Mucosa of descending colon (tissue), 3 donors: ENCODE measurements around the gene COBL. TPM values are rescaled to one million over a fixed set of nuclear protein-coding genes. Genes with fewer than 3 reads are reported as not detected.

Source experiments
- ATAC-seq: fragments of 200-7000 bp; cut with Tn5 transposase; one replicate; pipeline ENCODE4 v1.9.1; 2020; ENCODE audit warnings: mild to moderate bottlenecking, moderate library complexity
- DNase-seq, 3 donors: peaks; one replicate each; pipeline ENCODE4 v3.0.0-alpha.2; 2020
- H3K36me3 ChIP-seq: fragments of 200-600 bp; one replicate; pipeline ENCODE4 v1.8.0; 2021; ENCODE audit warnings: low read depth, mild to moderate bottlenecking
- H3K4me1 ChIP-seq: fragments of 200-600 bp; one replicate; pipeline ENCODE4 v1.8.0; 2021; ENCODE audit warnings: low read depth, mild to moderate bottlenecking
- H3K4me3 ChIP-seq: fragments of 200-600 bp; one replicate; pipeline ENCODE4 v1.8.0; 2021; ENCODE audit warnings: mild to moderate bottlenecking
- H3K9me3 ChIP-seq: fragments of 200-600 bp; one replicate; pipeline ENCODE4 v1.8.0; 2021; ENCODE audit warnings: mild to moderate bottlenecking
- intact Hi-C, 2 donors: fragments of 100-400 bp; cut with DNase I in 1 of 2; cut with micrococcal nuclease in 1 of 2; formaldehyde crosslinking; loops; one replicate each; pipeline versions ENCODE4 v1.11.0 to v1.11.1; 2022; cut with DNase I, micrococcal nuclease
- total RNA-seq, 3 donors: library from RNA; stranded (reverse); fragmentation: NEBNext Ultra II Directional in 2 of 3; extraction: Animal tissue kit (Norgen Biotek cat#: 25700) in 2 of 3; gene quantifications; one replicate each; pipeline versions ENCODE4 v1.2.1 to v1.2.4, GENCODE V29; 2021 to 2023
- TF ChIP-seq, protein P1 (sequence below): fragments of 200-600 bp; IDR thresholded peaks from one replicate; pipeline ENCODE4 v1.8.0; 2022; ENCODE audit warnings: antibody characterized with exemption, mild to moderate bottlenecking
- donor health status: DM: no; HTN: no; CAD: no; lungs with moderate emphysema.
- donor health status: DM: no; HTN: no; CAD: no.
- donor health status: DM: no; HTN: yes; CAD: no.

Gene COBL
- total RNA-seq, 3 donors from 2014 or later: 48.6 to 91.8 (median 56.6) TPM

DNA sequence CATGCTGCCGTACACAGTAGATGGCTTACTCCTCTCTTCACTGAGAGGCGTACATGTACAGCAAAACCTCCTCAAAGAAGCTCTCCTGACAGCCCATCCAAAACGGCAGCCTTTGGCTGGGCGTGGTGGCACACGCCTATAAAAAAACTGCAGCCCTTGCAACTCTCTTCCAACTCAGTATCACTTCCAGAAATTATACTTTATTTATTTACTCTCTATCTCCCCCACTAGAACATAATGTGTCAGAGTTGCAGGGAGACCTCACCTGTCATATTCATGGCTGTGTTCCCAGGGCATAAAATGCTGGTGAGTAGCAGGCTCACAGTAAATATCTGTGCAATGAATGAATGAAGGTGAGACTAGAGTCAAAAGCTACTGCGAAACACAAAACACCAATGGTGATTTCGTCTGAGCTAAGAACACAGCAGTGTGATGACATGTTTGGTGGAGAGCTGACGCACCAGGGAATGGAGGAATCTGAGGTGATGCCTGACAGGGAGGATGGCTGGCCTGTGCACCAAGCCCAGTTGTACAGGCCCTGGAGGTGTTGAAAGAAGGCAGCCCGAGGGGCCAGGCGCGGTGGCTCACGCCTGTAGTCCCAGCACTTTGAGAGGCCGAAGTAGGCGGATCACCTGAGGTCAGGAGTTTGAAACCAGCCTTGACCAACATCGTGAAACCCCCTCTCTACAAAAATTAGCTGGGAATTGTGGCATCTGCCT lies 55.3 kb downstream of the COBL start:
- TF ChIP-seq, protein P1, sequence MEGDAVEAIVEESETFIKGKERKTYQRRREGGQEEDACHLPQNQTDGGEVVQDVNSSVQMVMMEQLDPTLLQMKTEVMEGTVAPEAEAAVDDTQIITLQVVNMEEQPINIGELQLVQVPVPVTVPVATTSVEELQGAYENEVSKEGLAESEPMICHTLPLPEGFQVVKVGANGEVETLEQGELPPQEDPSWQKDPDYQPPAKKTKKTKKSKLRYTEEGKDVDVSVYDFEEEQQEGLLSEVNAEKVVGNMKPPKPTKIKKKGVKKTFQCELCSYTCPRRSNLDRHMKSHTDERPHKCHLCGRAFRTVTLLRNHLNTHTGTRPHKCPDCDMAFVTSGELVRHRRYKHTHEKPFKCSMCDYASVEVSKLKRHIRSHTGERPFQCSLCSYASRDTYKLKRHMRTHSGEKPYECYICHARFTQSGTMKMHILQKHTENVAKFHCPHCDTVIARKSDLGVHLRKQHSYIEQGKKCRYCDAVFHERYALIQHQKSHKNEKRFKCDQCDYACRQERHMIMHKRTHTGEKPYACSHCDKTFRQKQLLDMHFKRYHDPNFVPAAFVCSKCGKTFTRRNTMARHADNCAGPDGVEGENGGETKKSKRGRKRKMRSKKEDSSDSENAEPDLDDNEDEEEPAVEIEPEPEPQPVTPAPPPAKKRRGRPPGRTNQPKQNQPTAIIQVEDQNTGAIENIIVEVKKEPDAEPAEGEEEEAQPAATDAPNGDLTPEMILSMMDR: no peak
- ATAC-seq: peak; percentile 3
- no peaks in the 10 kb centered on the region for H3K36me3 ChIP-seq
- H3K4me1 ChIP-seq: peaks cover 50% of the 10 kb centered on the region
- H3K4me3 ChIP-seq: no peak overlapping the region
- intact Hi-C loops: no loop called here
- peak in 1 of 3 donors; percentile 40 for DNase-seq
- H3K9me3 ChIP-seq: no peaks in the 10 kb centered on the region

DNA sequence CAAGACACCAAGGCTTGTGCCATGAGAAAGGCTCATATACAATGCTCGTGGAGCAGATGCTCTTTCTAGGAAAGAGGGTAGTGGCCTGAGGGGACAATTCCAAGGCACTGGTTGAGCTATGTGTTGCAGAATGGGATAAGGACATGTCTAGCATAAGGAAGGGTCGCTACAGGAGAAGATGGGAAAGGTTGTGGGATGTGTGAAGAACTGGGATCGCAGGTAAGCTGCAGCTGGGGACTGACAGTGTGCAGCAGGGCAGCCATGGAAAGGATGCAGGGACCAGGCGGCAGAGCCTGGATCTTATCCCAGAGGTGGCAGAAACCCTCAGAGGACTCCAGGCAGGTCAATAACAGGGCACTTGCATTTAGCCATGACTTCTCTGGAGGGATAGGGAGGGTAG lies 56.1 kb downstream of the COBL start:
- Histone ChIP-seq H3K36me3 (no peaks in the 10 kb centered on the region), H3K4me1 (peaks cover 43% of the 10 kb centered on the region), H3K9me3 (no peaks in the 10 kb centered on the region), H3K4me3 (no peak overlapping the region)
- intact Hi-C loops: no loop called here
- TF ChIP-seq, protein P1: no peak
- DNase-seq (no peak), ATAC-seq (no peak)

DNA sequence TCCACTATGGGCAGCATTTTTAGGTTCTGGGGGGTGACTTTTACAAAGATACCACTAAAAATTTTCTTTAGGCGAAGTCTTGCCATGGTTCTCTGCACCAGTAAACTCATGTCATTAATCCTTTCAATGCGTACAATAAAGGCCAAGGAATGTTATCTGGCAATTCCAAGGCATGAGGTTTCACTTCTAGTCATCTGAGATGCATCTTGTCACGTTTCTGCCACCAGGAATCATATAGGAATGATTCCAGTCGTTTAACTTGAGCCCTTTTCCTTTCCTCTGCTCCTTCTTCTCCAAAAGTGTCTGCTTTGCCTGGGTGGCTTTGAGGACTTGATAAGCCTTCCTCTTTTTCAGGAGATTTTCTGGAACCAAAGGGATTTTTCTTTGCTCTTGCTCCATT lies 56.8 kb downstream of the COBL start:
- TF ChIP-seq, protein P1: no peak
- intact Hi-C loops: no loop called here
- DNase-seq (no peak), ATAC-seq (no peak)
- Histone ChIP-seq H3K9me3 (no peaks in the 10 kb centered on the region), H3K36me3 (no peaks in the 10 kb centered on the region), H3K4me3 (no peak overlapping the region), H3K4me1 (peaks cover 36% of the 10 kb centered on the region)

DNA sequence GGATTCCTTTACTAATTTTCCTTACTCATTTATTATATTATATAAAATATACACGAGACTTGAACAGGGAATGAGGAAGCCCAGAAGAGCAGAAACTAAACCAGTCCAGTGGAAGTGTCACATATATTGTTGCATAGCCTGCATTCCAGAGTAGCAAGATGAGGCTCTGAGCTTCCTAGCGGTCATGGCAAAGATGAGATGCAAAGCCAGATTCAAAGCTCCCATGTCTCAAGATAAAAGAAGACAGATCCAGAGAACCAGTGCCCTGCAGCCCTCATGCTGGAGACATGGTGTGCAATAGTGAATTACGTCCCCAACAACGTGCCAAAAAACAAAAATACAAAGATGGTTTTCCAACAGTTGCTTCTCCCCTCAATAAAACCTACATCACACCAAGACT lies 59.7 kb downstream of the COBL start:
- TF ChIP-seq, protein P1: no peak
- Histone ChIP-seq H3K36me3 (no peaks in the 10 kb centered on the region), H3K9me3 (no peaks in the 10 kb centered on the region), H3K4me1 (peaks cover 14% of the 10 kb centered on the region), H3K4me3 (no peak overlapping the region)
- ATAC-seq (no peak), DNase-seq (no peak)
- intact Hi-C loops: no loop called here

DNA sequence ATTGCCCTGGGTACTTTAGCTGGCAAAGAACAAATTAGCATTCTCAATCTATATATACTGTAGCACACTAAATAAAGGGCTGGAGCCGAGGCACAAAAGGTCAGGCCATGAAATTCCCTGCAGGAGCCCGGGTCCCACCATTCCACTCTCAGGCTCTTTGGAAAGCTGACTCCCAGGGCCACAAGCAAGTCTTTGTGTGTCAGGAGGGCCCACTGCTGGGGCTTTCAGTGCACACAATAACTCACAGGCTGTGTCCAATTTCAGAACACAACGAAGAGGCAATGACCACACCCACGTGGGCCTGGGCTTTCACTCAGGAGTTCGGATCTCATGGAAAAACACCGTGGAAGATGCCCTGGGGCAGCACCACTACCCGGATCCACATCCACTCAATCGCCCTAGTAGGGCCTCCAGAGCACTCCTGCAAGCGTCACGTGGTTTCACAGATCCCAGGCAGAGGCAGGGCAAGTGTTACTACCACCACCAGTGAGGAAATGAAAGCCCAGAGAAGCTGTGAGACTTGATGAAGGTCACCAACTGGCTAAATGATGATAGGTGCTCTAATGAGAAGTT lies 60.3 kb downstream of the COBL start:
- intact Hi-C loops: no loop called here
- peak; percentile 88 for ATAC-seq
- TF ChIP-seq, protein P1: no peak
- Histone ChIP-seq H3K4me3 (no peak overlapping the region), H3K36me3 (no peaks in the 10 kb centered on the region), H3K4me1 (peaks cover 11% of the 10 kb centered on the region), H3K9me3 (no peaks in the 10 kb centered on the region)
- DNase-seq: peak in 2 of 3 donors; percentile 47 to 54
